Smooth muscle cell of the pulmonary artery (primary cell): ENCODE data around the gene LGALS4. TPM values are rescaled to one million over a fixed set of nuclear protein-coding genes. Genes with fewer than 3 reads are reported as not detected.

ENCODE experiments used
- total RNA-seq: library from RNA; depleted of rRNA; stranded (reverse); fragments of >200 nt; gene quantifications from 2 replicates; pipeline ENCODE4 v1.2.3, GENCODE V29; 2014

Gene LGALS4, protein sequence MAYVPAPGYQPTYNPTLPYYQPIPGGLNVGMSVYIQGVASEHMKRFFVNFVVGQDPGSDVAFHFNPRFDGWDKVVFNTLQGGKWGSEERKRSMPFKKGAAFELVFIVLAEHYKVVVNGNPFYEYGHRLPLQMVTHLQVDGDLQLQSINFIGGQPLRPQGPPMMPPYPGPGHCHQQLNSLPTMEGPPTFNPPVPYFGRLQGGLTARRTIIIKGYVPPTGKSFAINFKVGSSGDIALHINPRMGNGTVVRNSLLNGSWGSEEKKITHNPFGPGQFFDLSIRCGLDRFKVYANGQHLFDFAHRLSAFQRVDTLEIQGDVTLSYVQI
- not detected in 2 replicates for total RNA-seq

DNA sequence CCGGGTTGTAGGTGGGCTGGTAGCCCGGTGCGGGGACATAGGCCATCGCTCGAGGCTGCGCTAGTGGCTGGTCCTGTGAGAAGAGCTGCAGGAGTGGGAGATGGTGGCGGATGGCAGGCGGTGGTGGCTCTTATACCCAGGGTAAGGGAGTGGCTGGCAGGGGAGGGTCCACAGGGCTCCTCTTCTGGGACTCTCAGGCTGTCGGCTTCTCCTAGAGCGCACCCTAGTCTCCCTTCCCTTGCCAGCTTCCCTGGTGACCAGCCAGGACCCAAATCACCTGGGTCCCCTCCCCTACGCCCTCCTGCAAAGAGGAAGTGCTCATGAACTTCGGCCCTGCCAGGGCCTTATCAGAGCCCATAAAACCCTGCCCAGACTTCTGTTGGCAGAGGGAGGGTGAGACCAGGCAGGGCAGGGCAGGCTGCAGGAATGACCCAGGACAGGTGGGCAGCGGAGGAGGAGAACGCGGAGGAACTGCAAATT, at the start of gene LGALS4:
Gene LGALS4, minus strand, starts transcription at position 105 of the 480 bp plus-strand sequence. Its CDS starts 59 bp downstream, at position 46.

GRCh38 chr19:38849860-38850435, 37.2 kb upstream of the LGALS4 start, which contains the start of gene HNRNPL:
Gene HNRNPL (minus strand): TSS chr19:38849986. CDS start chr19:38849966, 20 bp downstream.

DNA sequence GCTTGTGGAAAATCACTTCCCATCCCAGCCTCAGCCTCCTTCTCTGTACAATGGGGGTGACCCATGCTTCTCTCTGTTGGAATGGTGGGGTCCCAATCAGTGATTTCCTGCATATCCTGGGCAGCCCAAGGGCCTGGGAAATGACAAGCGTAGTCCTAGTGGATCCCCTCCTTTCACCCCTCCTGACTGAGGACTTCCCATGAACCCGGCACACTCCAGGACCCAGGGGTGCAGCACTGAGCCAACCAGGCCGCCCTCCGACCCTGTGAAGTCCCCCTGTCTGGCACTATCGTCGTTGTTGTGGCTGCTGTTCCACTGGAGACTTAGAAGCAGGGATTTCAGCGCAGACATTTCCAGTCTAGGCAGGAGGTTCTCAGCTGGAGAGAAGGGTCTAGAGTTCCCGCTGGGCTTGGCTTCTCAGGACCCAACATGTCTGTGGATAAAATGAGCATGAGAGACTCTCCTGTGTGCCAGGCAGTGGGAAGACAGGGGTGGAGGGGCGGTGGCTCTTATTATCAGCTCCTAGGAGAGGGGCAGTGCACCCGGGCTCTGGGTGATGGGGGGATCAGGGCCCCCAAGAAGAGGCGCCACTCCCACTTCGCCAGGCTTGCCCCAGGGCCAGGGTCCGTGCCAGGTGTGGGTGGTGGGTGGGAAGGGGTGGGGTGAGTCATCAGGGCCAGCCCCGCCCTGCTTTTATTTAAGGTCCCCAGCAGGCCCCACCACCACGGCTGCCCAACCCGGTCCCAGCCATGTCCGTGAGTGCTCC, 24.1 kb downstream of the LGALS4 start, which contains the start of gene LGALS7B:
Gene LGALS7B, plus strand, starts transcription at position 723 of the 766 bp plus-strand sequence. Its CDS starts 27 bp downstream, at position 750.

DNA sequence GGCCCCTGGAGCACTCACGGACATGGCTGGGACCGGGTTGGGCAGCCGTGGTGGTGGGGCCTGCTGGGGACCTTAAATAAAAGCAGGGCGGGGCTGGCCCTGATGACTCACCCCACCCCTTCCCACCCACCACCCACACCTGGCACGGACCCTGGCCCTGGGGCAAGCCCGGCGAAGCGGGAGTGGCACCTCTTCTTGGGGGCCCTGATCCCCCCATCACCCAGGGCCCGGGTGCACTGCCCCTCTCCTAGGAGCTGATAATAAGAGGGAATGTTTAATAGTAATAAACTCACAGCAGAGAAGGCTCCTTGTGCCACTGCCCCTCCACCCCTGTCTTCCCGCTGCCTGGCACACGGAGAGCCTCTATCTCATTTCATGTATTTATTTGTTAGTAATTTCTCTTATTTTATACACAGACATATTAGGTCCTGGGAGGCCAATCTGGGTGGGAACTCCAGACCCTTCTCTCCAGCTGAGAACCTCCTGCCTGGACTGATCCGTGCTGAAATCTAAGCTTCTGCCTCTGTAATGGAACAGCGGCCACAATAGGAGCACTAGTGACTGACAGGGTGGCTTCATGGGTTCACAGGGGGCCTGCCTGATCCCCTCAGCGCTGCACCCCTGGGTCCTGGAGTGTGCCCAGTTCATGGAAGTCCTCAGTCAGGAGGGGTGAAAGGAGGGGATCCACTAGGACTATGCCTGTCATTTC, 39.1 kb downstream of the LGALS4 start, which contains the start of gene LGALS7:
Gene LGALS7, minus strand, starts transcription at position 49 of the 709 bp plus-strand sequence. Its CDS starts 25 bp downstream, at position 24.

Other genes with a start within 250 kb of the LGALS4 start
- gene MAP4K1, start 195.0 kb downstream of the LGALS4 start, total RNA-seq: 0.07 and 0.46 TPM in 2 replicates
- gene EIF3K, start 193.8 kb downstream of the LGALS4 start, total RNA-seq: 202 and 241 TPM in 2 replicates
- 515 and 707 TPM in 2 replicates for gene ACTN4, start 165.3 kb downstream of the LGALS4 start, total RNA-seq
- 0.13 TPM in 1 of 2 replicates, not detected in the other for gene CAPN12, start 68.5 kb downstream of the LGALS4 start, total RNA-seq
- not detected in 2 replicates for gene LGALS7, start 39.4 kb downstream of the LGALS4 start, total RNA-seq
- not detected in 2 replicates for gene LGALS7B, start 23.7 kb downstream of the LGALS4 start, total RNA-seq
- gene ECH1, start 18.8 kb upstream of the LGALS4 start, total RNA-seq: 30.0 and 37.6 TPM in 2 replicates
- 144 and 174 TPM in 2 replicates for gene HNRNPL, start 37.0 kb upstream of the LGALS4 start, total RNA-seq
- gene RINL, start 65.3 kb upstream of the LGALS4 start, total RNA-seq: 1.6 and 2.6 TPM in 2 replicates
- gene SIRT2, start 86.7 kb upstream of the LGALS4 start, total RNA-seq: 47.3 and 50.2 TPM in 2 replicates
- gene NFKBIB, start 87.0 kb upstream of the LGALS4 start, total RNA-seq: 11.2 and 15.3 TPM in 2 replicates
- gene CCER2, start 99.2 kb upstream of the LGALS4 start, total RNA-seq: not detected in 2 replicates
- gene SARS2, start 117.8 kb upstream of the LGALS4 start, total RNA-seq: 10.5 and 22.1 TPM in 2 replicates
- gene MRPS12, start 118.0 kb upstream of the LGALS4 start, total RNA-seq: 20.7 and 27.4 TPM in 2 replicates
- 27.2 and 43.7 TPM in 2 replicates for gene FBXO17, start 162.8 kb upstream of the LGALS4 start, total RNA-seq
- gene FBXO27, start 219.6 kb upstream of the LGALS4 start, total RNA-seq: 2.9 and 5.4 TPM in 2 replicates